KMS-11 (cell line): Measurements from ENCODE around the gene ARHGEF26.

ENCODE experiments used
- H2AFZ ChIP-seq: fragments of 200-600 bp; sonication (generic); 2 replicates; pipeline ENCODE4 v1.6.1; 2016; ENCODE audit warnings: antibody characterized with exemption, mixed run types, low read depth
- H3K27ac ChIP-seq: fragments of 200-600 bp; sonication (generic); 2 replicates; pipeline ENCODE4 v1.6.1; 2016; ENCODE audit warnings: mild to moderate bottlenecking, mixed run types
- H3K27me3 ChIP-seq: fragments of 200-600 bp; sonication (generic); 2 replicates; pipeline ENCODE4 v1.6.1; 2017; ENCODE audit warnings: mild to moderate bottlenecking, low read depth, mixed run types, moderate library complexity; ENCODE audit not compliant: insufficient read depth
- H3K36me3 ChIP-seq: fragments of 200-600 bp; sonication (generic); 2 replicates; pipeline ENCODE4 v1.6.1; 2017; ENCODE audit warnings: mild to moderate bottlenecking, mixed run types; ENCODE audit not compliant: insufficient read depth
- H3K4me1 ChIP-seq: fragments of 200-600 bp; sonication (generic); 2 replicates; pipeline ENCODE4 v1.6.1; 2016; ENCODE audit warnings: mild to moderate bottlenecking, low read depth, mixed run types; ENCODE audit not compliant: poor library complexity, severe bottlenecking
- H3K4me2 ChIP-seq: fragments of 200-600 bp; sonication (generic); 2 replicates; pipeline ENCODE4 v1.7.0; 2016; ENCODE audit warnings: mild to moderate bottlenecking, mixed run types
- H3K4me3 ChIP-seq: fragments of 200-600 bp; sonication (generic); IDR thresholded peaks from 2 replicates; pipeline ENCODE4 v1.6.1; 2017; ENCODE audit warnings: low read depth, low read length, mixed read lengths; ENCODE audit not compliant: insufficient read depth
- H3K79me2 ChIP-seq: fragments of 200-600 bp; sonication (generic); 2 replicates; pipeline ENCODE4 v1.6.1; 2016; ENCODE audit warnings: low read depth, mixed run types; ENCODE audit not compliant: insufficient read depth
- H3K9ac ChIP-seq: fragments of 200-600 bp; sonication (generic); 2 replicates; pipeline ENCODE4 v1.6.1; 2016; ENCODE audit warnings: mild to moderate bottlenecking, mixed run types
- H4K20me1 ChIP-seq: fragments of 200-600 bp; sonication (generic); 2 replicates; pipeline ENCODE4 v1.6.1; 2016; ENCODE audit warnings: mild to moderate bottlenecking, mixed run types; ENCODE audit not compliant: insufficient read depth
- CTCF ChIP-seq: fragments of 200-600 bp; sonication (generic); conservative IDR thresholded peaks from 2 replicates; pipeline ENCODE4 v1.6.1; 2017; ENCODE audit warnings: low read depth, mild to moderate bottlenecking, antibody characterized with exemption, low read length, moderate library complexity, mixed read lengths

ARHGEF26 gene

GRCh38 chr3:154244644-154245043 lies 123.5 kb downstream of the ARHGEF26 start:
- Histone ChIP-seq H3K79me2 (no peaks in the 10 kb centered on the region), H3K9ac (no peak overlapping the region), H3K4me1 (peaks cover 11% of the 10 kb centered on the region), H3K4me2 (no peak overlapping the region), H2AFZ (no peak overlapping the region), H4K20me1 (no peaks in the 10 kb centered on the region), H3K4me3 (no peak overlapping the region), H3K27ac (no peak overlapping the region), H3K27me3 (no peaks in the 10 kb centered on the region), H3K36me3 (no peaks in the 10 kb centered on the region)
- TF ChIP-seq CTCF: no peak

- Histone ChIP-seq H3K4me3 (no peak overlapping the region), H3K4me2 (no peak overlapping the region), H3K4me1 (peaks cover 15% of the 10 kb centered on the region), H3K27ac (no peak overlapping the region), H3K9ac (no peak overlapping the region), H3K79me2 (no peaks in the 10 kb centered on the region), H4K20me1 (no peaks in the 10 kb centered on the region), H3K36me3 (no peaks in the 10 kb centered on the region), H2AFZ (no peak overlapping the region), H3K27me3 (no peaks in the 10 kb centered on the region)
- TF ChIP-seq CTCF: no peak
Observed at GRCh38 chr3:154247806-154248415, 126.7 kb downstream of the ARHGEF26 start.

GRCh38 chr3:154250291-154250690 lies 129.1 kb downstream of the ARHGEF26 start:
- no peak overlapping the region for H2AFZ ChIP-seq
- H3K27ac ChIP-seq: no peak overlapping the region
- H3K4me3 ChIP-seq: no peak overlapping the region
- no peaks in the 10 kb centered on the region for H3K36me3 ChIP-seq
- H4K20me1 ChIP-seq: no peaks in the 10 kb centered on the region
- no peak for TF ChIP-seq CTCF
- peaks cover 15% of the 10 kb centered on the region for H3K4me1 ChIP-seq
- no peak overlapping the region for H3K9ac ChIP-seq
- no peak overlapping the region for H3K4me2 ChIP-seq
- no peaks in the 10 kb centered on the region for H3K27me3 ChIP-seq
- H3K79me2 ChIP-seq: no peaks in the 10 kb centered on the region

GRCh38 chr3:154251610-154252009 lies 130.4 kb downstream of the ARHGEF26 start:
- Histone ChIP-seq H3K79me2 (no peaks in the 10 kb centered on the region), H3K4me3 (no peak overlapping the region), H3K4me2 (no peak overlapping the region), H3K36me3 (no peaks in the 10 kb centered on the region), H3K4me1 (peaks cover 5% of the 10 kb centered on the region), H4K20me1 (no peaks in the 10 kb centered on the region), H3K27ac (no peak overlapping the region), H3K27me3 (no peaks in the 10 kb centered on the region), H2AFZ (no peak overlapping the region), H3K9ac (no peak overlapping the region)
- no peak for TF ChIP-seq CTCF
